ENCODE measurements around the gene DHRSX.
"Not testable (repeated sequence)": the region's sequence is repeated elsewhere in the genome, so short reads cannot be mapped to it uniquely, and the experiment has no call there.

The DHRSX gene

GRCh38 chrX:2497961-2498780 is 2.6 kb downstream of the DHRSX start:
- no peak for DNase-seq (ENCODE audit: low read depth)

- no peak for DNase-seq (ENCODE audit: low read depth)
These were observed 5.2 kb downstream of the DHRSX start for GRCh38 chrX:2495595-2495994.

- no peak for DNase-seq (ENCODE audit: low read depth)
These were observed 8.1 kb downstream of the DHRSX start for GRCh38 chrX:2492531-2493218.

- no peak for DNase-seq (ENCODE audit: low read depth)
These were observed 10.1 kb downstream of the DHRSX start for GRCh38 chrX:2490634-2491033.

- no peak for DNase-seq (ENCODE audit: low read depth)
These were observed 11.0 kb downstream of the DHRSX start for GRCh38 chrX:2489446-2490445.

- DNase-seq (ENCODE audit: low read depth): no peak
These were observed 12.0 kb downstream of the DHRSX start for GRCh38 chrX:2488621-2489285.

GRCh38 chrX:2487366-2487765 is 13.4 kb downstream of the DHRSX start:
- DNase-seq (ENCODE audit: low read depth): no peak

GRCh38 chrX:2486476-2487133 is 14.2 kb downstream of the DHRSX start:
- no peak for DNase-seq (ENCODE audit: low read depth)

GRCh38 chrX:2485789-2486345 is 14.9 kb downstream of the DHRSX start:
- no peak for DNase-seq (ENCODE audit: low read depth)

GRCh38 chrX:2484721-2485648 is 15.8 kb downstream of the DHRSX start:
- DNase-seq (ENCODE audit: low read depth): no peak

GRCh38 chrX:2484256-2484655 is 16.5 kb downstream of the DHRSX start:
- no peak for DNase-seq (ENCODE audit: low read depth)

GRCh38 chrX:2483398-2484060 is 17.2 kb downstream of the DHRSX start:
- DNase-seq (ENCODE audit: low read depth): no peak

GRCh38 chrX:2481597-2481996 is 19.2 kb downstream of the DHRSX start:
- not testable (repeated sequence) for DNase-seq (ENCODE audit: low read depth)

GRCh38 chrX:2479982-2480381 is 20.8 kb downstream of the DHRSX start:
- DNase-seq (ENCODE audit: low read depth): not testable (repeated sequence)

GRCh38 chrX:2479420-2479780 is 21.4 kb downstream of the DHRSX start:
- no peak for DNase-seq (ENCODE audit: low read depth)

GRCh38 chrX:2478546-2479419 is 22.0 kb downstream of the DHRSX start:
- DNase-seq (ENCODE audit: low read depth): no peak

- DNase-seq (ENCODE audit: low read depth): not testable (repeated sequence)
These were observed 23.5 kb downstream of the DHRSX start for GRCh38 chrX:2477313-2477712.

All from HS-27A (cell line).